GM21515 (cell line): ENCODE results near the gene ATXN3L.
"Not testable (repeated sequence)": the region's sequence is repeated elsewhere in the genome, so short reads cannot be mapped to it uniquely, and the experiment has no call there.

Experiments
- ATAC-seq: cut with Tn5 transposase; IDR thresholded peaks from one replicate; pipeline ENCODE4 v1.9.1; 2021; ENCODE audit not compliant: unreplicated experiment

ATXN3L gene

DNA sequence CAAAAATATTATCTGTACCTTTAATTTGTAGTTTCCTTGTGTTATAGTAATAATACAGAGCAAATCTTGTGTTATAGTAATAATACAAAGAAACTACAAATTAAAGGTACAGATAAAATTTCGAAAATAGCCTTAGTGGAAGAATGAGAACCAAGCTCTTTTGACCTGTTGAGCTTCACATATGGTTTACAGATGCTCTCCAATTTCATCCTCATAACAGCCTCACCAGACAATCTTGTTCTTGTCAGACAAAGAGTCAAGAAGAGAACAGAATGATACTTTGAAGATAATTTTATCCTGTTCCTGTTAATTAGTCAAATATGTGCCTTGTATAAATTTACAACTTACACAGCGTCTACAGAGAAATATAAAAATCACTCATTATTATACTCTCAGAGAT, 12.8 kb downstream of the ATXN3L start:
- no peak for ATAC-seq

GRCh38 chrX:13305108-13305507, 14.7 kb downstream of the ATXN3L start:
- ATAC-seq: no peak

DNA sequence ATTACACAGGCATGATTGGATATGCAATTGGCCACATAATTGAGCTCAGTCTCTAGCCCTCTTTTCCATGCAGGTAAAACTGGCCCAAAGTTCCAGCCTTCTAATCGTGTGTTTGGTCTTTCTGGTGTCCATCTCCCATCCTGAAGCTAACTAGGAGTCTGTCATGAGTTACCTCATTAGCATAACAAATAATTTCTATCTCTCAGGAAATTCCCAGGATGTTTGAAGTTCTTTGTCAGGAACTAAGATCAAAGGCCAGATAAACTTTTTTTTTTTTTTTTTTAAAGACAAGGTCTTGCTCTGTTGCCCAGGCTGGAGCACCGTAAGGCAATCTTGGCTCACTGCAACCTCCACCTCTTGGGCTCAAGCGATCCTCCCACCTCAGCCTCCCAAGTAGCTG, 15.8 kb downstream of the ATXN3L start:
- ATAC-seq: no peak

- ATAC-seq: not testable (repeated sequence)
Observed at GRCh38 chrX:13303248-13303647, 16.6 kb downstream of the ATXN3L start.

GRCh38 chrX:13298836-13299235, 21.0 kb downstream of the ATXN3L start:
- no peak for ATAC-seq

- ATAC-seq: no peak
Observed at GRCh38 chrX:13295841-13296240, 24.0 kb downstream of the ATXN3L start.

- ATAC-seq: no peak
Observed at GRCh38 chrX:13293700-13294099, 26.2 kb downstream of the ATXN3L start.

GRCh38 chrX:13290891-13291614, 28.8 kb downstream of the ATXN3L start:
- ATAC-seq: no peak

- ATAC-seq: no peak
Observed at GRCh38 chrX:13288671-13289070, 31.2 kb downstream of the ATXN3L start.

DNA sequence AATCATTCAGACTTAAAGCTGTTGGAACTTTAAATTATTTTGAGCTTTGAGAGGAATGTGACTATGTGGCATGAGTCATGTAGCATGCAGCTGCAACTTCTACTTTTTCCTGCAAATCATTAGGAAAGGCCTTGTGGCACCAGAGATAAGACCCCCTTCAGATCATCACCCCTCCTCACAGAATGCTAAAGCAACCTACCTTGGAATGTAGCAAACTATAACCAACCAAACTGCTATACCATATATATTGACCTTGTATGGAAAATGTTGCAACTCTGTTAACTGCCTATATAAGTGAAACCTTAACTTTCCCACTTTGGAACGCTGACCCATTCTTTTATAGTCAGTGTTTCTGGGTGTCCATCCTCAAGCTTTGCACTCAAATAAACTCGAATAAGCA, 32.0 kb downstream of the ATXN3L start:
- ATAC-seq: no peak

DNA sequence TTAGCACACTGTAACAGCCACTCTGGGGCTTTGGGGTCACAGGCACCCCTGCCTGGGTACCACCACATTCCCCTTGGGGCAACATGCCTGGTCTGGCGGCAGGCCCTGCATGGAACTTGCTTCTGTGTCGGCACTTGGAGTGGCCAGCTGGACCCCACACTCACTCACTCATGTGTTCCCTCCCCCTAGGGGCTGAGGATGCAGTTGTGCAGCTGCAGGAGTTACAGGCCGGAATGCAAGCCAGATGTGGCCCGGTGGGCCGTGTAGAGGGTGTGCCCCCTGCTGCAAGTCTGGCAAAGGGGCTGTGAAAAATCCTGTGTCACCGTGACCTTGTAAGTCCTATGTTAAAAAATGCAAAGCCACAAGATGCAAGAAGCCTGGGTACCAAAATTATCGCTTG, 34.2 kb downstream of the ATXN3L start:
- ATAC-seq: no peak

GRCh38 chrX:13285229-13285628, 34.6 kb downstream of the ATXN3L start:
- ATAC-seq: no peak

DNA sequence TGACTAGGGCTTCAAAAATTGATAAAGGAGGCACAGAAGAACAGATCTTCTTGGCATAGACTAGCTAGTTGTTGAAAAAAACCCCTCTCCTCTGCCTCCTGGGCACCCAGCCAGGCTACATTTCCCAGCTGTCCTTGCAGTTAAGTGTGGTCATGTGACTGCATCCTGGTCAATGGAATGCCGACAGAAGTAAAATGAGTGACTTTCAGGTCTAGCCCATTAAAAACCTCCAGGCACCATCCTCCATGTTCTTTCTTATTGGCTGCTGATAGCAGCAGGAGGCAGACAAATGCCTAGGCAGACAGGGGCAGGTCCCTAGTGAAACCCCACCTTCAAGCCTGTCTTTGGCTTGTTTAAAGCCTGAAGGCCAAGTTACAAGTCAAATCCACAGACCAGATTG, 35.3 kb downstream of the ATXN3L start:
- no peak for ATAC-seq

DNA sequence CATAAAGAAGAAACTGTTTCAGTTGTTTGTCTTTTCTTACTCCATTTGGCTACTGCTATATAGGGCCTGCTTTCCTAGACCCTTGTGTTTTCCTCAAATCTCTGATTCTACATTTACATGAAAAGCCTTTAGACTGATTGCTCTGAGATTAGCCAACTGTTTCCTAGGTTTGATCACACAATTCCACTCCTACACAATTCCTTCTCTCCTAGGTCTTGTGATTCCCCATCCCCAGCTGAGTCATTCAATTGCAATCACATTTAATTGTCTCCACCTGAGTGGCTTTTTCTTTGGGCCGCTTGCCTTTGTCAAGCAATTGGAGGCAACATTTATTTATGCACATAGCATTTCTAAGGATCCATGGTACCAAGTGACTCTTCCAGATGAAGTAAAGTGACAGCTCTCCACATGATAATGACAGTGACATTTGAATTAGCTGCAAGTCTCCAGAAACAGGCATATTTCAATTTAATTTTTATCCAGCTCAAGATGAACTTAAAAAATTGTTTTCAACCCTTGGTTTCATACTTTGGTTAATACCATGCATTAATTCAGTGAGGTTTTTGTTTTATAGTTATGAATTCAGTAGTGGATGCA, 35.8 kb downstream of the ATXN3L start:
- ATAC-seq: no peak

GRCh38 chrX:13283512-13283911, 36.3 kb downstream of the ATXN3L start:
- no peak for ATAC-seq

DNA sequence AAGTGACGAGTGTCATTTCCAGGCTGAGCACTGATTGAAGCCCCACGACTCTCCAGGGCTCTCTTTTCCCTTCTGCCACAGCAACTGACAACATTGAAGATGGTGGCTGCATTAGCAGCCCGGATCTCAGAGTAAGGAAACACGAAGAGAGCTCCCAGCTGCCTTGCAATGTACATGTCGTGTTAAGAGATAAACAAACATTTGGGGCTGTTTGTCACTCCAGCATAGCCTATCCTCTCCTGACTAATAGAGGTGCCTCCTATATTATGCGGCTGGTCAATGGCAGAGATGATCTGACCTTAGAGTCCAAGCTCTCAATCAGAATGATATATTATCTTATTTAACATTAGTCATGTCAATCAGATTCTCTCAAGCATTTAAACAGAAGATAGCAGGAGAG, 38.6 kb downstream of the ATXN3L start:
- no peak for ATAC-seq

- no peak for ATAC-seq
Observed at GRCh38 chrX:13279279-13280018, 40.4 kb downstream of the ATXN3L start.

- ATAC-seq: no peak
Observed at GRCh38 chrX:13277539-13277938, 42.3 kb downstream of the ATXN3L start.

GRCh38 chrX:13276991-13277390, 42.9 kb downstream of the ATXN3L start:
- no peak for ATAC-seq

GRCh38 chrX:13275031-13275430, 44.8 kb downstream of the ATXN3L start:
- ATAC-seq: no peak

- no peak for ATAC-seq
Observed at GRCh38 chrX:13272426-13272825, 47.4 kb downstream of the ATXN3L start.

DNA sequence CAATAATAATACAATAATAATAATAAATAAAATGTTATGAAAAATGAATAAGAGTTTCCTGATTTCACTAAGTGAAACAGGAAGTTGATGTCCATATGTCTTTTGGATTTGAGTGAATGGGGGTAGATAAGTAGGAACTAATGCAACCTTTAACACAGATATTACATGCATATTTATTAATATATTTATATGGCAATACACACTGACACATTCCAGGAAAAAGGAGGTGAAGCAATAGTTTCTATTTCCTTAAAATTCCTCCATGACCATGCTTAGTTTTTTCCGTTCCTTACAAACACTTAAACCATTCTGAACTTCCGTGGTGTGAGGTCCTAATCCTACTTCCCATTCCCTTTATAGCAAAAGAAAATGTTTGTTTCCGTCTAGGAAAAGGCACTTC, 48.3 kb downstream of the ATXN3L start:
- no peak for ATAC-seq
